Suprapubic skin (tissue), 4 donors: ENCODE results near the gene TNFAIP2. TPM values are rescaled to one million over a fixed set of nuclear protein-coding genes. Genes with fewer than 3 reads are reported as not detected.
"Not testable (repeated sequence)": the region's sequence is repeated elsewhere in the genome, so short reads cannot be mapped to it uniquely, and the experiment has no call there.

Experiments used
- DNase-seq, 2 donors: peaks; one replicate each; pipeline ENCODE4 v3.0.0-alpha.2; 2019; ENCODE audit warnings: low spot score in 2 of 2
- H3K27ac ChIP-seq: fragments of 200-600 bp; sonication (generic); one replicate; pipeline ENCODE4 v1.5.1; 2019
- H3K27me3 ChIP-seq: fragments of 200-600 bp; sonication (generic); one replicate; pipeline ENCODE4 v1.5.1; 2019
- H3K36me3 ChIP-seq: fragments of 200-600 bp; sonication (generic); one replicate; pipeline ENCODE4 v1.5.1; 2019
- H3K4me1 ChIP-seq: fragments of 200-600 bp; sonication (generic); one replicate; pipeline ENCODE4 v1.5.1; 2019
- H3K4me3 ChIP-seq: fragments of 200-600 bp; sonication (generic); one replicate; pipeline ENCODE4 v1.5.1; 2019; ENCODE audit warnings: mild to moderate bottlenecking
- H3K9me3 ChIP-seq: fragments of 200-600 bp; sonication (generic); one replicate; pipeline ENCODE4 v1.5.1; 2019
- EP300 ChIP-seq: sonication (generic); formaldehyde crosslinking; IDR thresholded peaks from one replicate; pipeline ENCODE4 v1.6.1; 2017; ENCODE audit warnings: antibody characterized with exemption
- POLR2A ChIP-seq, 2 donors: fragments of 450-650 bp; IDR thresholded peaks; one replicate each; pipeline ENCODE4 v1.6.1; 2017; ENCODE audit warnings: antibody characterized with exemption in 2 of 2, mild to moderate bottlenecking in 2 of 2, moderate library complexity in 2 of 2
- POLR2AphosphoS5 ChIP-seq, 3 donors: sonication (generic); formaldehyde crosslinking; IDR thresholded peaks; one replicate each; pipeline ENCODE4 v1.6.1; 2017; ENCODE audit warnings: antibody characterized with exemption in 3 of 3
- WGBS: methylation state at CpG from one replicate; pipeline ENCODE4 v1.1.5; 2018; 5-methylcytosine and 5-hydroxymethylcytosine counted together
- total RNA-seq, 4 donors: library from RNA; depleted of rRNA; stranded (reverse); fragments of >200 nt; gene quantifications; one replicate each; pipeline ENCODE4 v1.1.0, GENCODE V29; 2016
- TF ChIP-seq, protein P1 (sequence below), 2 donors: fragments of 200-600 bp in 1 of 2; fragments of 450-650 bp in 1 of 2; sonication (generic) in 1 of 2; IDR thresholded peaks; one replicate each; pipeline ENCODE4 v1.5.1; 2016 to 2019; ENCODE audit warnings: antibody characterized with exemption in 2 of 2, mild to moderate bottlenecking in 1 of 2, moderate library complexity in 1 of 2

The TNFAIP2 gene
- total RNA-seq, 4 donors from 2014 or later = 11.9 to 23.3 (median 16.4) TPM

DNA sequence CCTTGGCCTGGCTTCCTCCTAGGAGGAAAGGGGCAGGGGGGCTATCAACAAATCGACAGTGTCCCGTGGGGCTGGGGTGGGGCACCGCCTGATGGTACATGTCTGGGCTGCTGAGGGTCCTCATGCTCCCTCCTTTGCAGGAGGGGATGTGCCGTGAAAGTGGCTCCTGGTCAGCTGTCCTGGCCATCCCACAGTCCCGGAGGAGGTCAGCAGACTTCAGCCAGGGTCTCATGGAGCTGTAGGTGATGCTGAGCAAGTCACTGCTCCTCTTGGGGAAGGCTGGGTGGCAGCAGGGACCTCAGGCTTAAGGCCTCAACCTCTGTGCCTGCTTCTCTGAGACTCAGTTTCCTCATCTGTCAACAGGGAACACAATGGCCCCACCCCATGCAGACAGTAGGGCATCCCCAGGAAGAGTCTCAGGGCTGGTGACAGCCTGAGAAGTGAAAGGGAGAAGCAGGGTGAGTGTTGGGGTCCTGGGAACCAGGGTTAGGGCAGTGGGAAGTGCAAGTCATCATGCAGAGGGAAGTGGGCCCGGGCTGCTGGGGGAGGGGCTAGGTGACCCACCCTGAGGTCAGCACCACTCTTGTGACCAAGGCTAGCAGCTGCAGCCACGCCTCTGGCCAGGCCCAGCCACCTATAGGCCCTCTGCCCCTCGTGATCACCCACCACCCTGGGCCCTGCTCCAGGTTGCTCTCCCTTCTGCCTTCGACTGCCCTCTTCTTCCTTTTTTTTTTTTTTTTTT, 4.4 kb upstream of the TNFAIP2 start:
- TF ChIP-seq POLR2AphosphoS5 (IDR thresholded peaks at IDR 0.05) = no peak
- TF ChIP-seq, protein P1, sequence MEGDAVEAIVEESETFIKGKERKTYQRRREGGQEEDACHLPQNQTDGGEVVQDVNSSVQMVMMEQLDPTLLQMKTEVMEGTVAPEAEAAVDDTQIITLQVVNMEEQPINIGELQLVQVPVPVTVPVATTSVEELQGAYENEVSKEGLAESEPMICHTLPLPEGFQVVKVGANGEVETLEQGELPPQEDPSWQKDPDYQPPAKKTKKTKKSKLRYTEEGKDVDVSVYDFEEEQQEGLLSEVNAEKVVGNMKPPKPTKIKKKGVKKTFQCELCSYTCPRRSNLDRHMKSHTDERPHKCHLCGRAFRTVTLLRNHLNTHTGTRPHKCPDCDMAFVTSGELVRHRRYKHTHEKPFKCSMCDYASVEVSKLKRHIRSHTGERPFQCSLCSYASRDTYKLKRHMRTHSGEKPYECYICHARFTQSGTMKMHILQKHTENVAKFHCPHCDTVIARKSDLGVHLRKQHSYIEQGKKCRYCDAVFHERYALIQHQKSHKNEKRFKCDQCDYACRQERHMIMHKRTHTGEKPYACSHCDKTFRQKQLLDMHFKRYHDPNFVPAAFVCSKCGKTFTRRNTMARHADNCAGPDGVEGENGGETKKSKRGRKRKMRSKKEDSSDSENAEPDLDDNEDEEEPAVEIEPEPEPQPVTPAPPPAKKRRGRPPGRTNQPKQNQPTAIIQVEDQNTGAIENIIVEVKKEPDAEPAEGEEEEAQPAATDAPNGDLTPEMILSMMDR (IDR thresholded peaks at IDR 0.05) = no peak
- no peak for TF ChIP-seq POLR2A (IDR thresholded peaks at IDR 0.05)
- no peak for TF ChIP-seq EP300
- DNase-seq = peak in 1 of 2 donors; percentile 82
- no peaks in the 10 kb centered on the region for H3K9me3 ChIP-seq
- peaks cover 10% of the 10 kb centered on the region for H3K27me3 ChIP-seq
- H3K4me1 ChIP-seq = peaks cover 70% of the 10 kb centered on the region
- peak overlapping the region; percentile 67 for H3K27ac ChIP-seq
- H3K36me3 ChIP-seq = no peaks in the 10 kb centered on the region
- no peak overlapping the region for H3K4me3 ChIP-seq
- 66% methylated on average over 5 of the region's 9 CpGs for WGBS

DNA sequence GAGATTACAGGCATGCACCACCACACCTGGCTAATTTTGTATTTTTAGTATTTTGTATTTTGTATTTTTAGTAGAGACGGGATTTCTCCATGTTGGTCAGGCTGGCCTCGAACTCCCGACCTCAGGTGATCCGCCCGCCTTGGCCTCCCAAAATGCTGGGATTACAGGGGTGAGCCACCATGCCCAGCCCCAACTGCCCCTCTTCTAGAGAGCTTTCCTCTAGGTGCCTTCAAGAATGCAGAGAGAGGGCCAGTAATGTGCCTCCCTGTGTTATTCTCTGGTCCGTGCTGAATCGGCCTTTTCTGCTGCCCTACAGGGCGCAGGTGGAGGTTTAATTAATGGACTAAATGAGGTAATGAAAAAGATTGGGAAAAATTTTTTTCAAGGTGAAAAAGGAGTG, 3.7 kb upstream of the TNFAIP2 start:
- DNase-seq, H3K4me3 ChIP-seq, H3K9me3 ChIP-seq, H3K36me3 ChIP-seq, H3K27ac ChIP-seq: not testable (repeated sequence)
- Histone ChIP-seq H3K27me3 (peaks cover 10% of the 10 kb centered on the region), H3K4me1 (peaks cover 70% of the 10 kb centered on the region)
- 96% methylated on average over 8 of the region's 8 CpGs for WGBS

DNA sequence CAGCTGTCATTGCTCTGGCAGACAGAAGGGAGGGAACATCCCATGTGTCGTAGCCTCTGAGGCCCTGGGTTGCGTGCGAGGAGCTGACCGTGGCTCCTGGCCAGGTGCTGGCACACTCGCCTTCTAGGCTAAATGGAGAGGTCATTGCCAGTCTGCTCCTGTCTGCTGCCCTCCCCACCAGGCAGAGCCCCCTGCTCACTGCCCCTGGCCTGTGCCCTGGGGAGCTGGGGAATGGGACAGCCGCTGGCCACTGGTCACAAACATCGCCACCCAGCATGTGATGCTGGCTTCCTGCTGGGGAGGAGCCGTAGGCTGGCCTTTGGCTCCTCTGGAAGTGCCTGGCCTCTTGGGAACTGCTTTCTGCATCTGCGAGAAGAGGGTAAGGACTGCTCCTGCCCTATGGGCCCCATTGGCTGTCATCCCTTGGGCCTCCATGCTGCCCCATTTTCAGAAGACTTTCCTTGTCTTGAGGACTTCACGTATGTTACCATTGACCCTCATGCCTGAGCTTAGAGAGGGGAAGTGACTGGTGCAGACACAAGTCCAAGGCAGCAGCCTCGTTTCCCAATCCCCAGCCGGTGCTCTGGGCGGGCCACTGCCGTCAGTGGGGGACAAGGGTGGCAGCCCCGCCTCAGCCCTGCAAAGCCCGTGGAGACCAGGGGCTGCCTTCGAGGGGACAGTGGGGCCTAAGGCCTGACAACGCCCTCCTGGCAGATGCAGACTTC, 2.0 kb upstream of the TNFAIP2 start:
- WGBS = 34% methylated on average over 10 of the region's 18 CpGs
- Histone ChIP-seq H3K4me3 (peak overlapping the region; percentile 76), H3K27me3 (peaks cover 10% of the 10 kb centered on the region), H3K36me3 (no peaks in the 10 kb centered on the region), H3K9me3 (no peaks in the 10 kb centered on the region), H3K27ac (peak overlapping the region; percentile 95), H3K4me1 (peaks cover 80% of the 10 kb centered on the region)
- TF ChIP-seq POLR2AphosphoS5 (IDR thresholded peaks at IDR 0.05) = peak in 1 of 3 donors; percentile 22
- TF ChIP-seq EP300 = no peak
- TF ChIP-seq POLR2A (IDR thresholded peaks at IDR 0.05) = peak in 1 of 2 donors; percentile 21
- peak in 1 of 2 donors; percentile 89 for DNase-seq

- no peaks in the 10 kb centered on the region for H3K36me3 ChIP-seq
- H3K4me3 ChIP-seq = peak overlapping the region; percentile 76
- no peaks in the 10 kb centered on the region for H3K9me3 ChIP-seq
- H3K27ac ChIP-seq = peak overlapping the region; percentile 95
- WGBS = 6% methylated on average over 21 of the region's 23 CpGs
- H3K4me1 ChIP-seq = peaks cover 86% of the 10 kb centered on the region
- peaks cover 10% of the 10 kb centered on the region for H3K27me3 ChIP-seq
- peak; percentile 93 to 95 for DNase-seq
- TF ChIP-seq EP300 (no peak), POLR2AphosphoS5 (IDR thresholded peaks at IDR 0.05) (no peak), POLR2A (IDR thresholded peaks at IDR 0.05) (no peak)
- TF ChIP-seq, protein P1 (IDR thresholded peaks at IDR 0.05) = no peak
Observed at GRCh38 chr14:103121846-103122584, 1.2 kb upstream of the TNFAIP2 start.

DNA sequence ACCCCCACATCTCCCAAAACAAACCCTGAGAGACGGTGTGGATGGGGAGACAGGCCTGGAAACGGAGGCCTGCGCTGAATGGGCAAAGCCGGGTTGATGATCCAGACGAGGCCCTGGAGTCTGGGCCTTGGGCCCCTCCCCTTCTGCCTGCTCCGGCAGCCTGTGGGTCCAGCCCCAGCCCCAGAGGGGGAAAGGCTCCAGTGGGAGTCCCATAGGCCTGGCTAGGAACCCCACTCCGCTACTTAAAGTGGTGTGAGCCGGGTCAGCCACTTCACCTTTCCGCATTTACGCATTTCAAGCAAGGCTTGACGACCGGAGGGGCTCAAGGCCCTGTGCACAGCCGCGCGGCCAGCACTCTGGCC, 695 bp upstream of the TNFAIP2 start:
- 20% methylated on average over 4 of the region's 15 CpGs for WGBS

More for the DNA sequence above, 695 bp upstream of the TNFAIP2 start:
- Histone ChIP-seq H3K36me3 (no peaks in the 10 kb centered on the region), H3K9me3 (no peaks in the 10 kb centered on the region), H3K27ac (peak overlapping the region; percentile 95), H3K4me3 (peak overlapping the region; percentile 76), H3K27me3 (peaks cover 10% of the 10 kb centered on the region), H3K4me1 (peaks cover 90% of the 10 kb centered on the region)
- TF ChIP-seq EP300 (no peak), POLR2AphosphoS5 (IDR thresholded peaks at IDR 0.05) (no peak), POLR2A (IDR thresholded peaks at IDR 0.05) (no peak)
- TF ChIP-seq, protein P1 (IDR thresholded peaks at IDR 0.05) = no peak
- no peak for DNase-seq
